ENCODE data around the gene NUCB1. TPM values are rescaled to one million over a fixed set of nuclear protein-coding genes. Genes with fewer than 3 reads are reported as not detected.

Gene NUCB1
- total and polyA plus RNA-seq, 9 of the 15 experiments (the other 6 are each of a cell fraction or from before 2014, with no cell fraction given), result 3.1 to 153 (median 71.7) TPM

DNA sequence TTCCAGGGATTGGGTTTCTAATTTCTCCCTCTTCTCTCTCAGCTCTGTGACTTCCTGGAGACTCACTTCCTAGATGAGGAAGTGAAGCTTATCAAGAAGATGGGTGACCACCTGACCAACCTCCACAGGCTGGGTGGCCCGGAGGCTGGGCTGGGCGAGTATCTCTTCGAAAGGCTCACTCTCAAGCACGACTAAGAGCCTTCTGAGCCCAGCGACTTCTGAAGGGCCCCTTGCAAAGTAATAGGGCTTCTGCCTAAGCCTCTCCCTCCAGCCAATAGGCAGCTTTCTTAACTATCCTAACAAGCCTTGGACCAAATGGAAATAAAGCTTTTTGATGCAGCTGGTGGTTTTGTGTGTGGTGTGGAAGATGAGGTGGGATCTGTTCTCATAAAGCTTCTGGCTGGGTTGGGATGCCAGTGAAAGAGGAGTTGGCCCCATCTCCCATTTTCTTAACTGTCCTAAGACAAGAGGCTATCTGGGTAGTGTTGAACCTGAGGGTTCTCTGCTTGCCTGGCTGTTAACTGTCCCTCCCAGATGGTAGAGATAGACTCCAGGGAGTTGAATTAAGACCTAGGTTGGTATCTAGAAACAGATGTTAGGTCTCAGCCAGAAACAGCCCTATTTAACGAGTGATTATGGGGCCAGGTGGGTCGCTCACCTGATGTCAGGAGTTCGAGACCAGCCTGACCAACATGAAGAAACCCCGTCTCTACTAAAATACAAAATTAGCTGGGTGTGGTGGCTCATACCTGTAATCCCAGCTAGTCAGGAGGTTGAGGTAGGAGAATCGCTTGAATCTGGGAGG is 66.6 kb downstream of the NUCB1 start (continued):
- no peak for TF ChIP-seq CREM (IDR thresholded peaks at IDR 0.05; ENCODE audit: low read depth)
- no peak for TF ChIP-seq NRF1 (conservative IDR thresholded peaks at IDR 0.05 in 1 of 2, IDR thresholded peaks at IDR 0.05 in 1 of 2)
- no peak for TF ChIP-seq TCF3 (CRISPR knock-in tag; IDR thresholded peaks at IDR 0.05)
- no peak for TF ChIP-seq E2F5 (CRISPR knock-in tag; IDR thresholded peaks at IDR 0.05)
- TF ChIP-seq GTF3C2 (IDR thresholded peaks at IDR 0.05; ENCODE audit: borderline replicate concordance, extremely low read depth, insufficient read length), result no peak
- peak; percentile 24 for TF ChIP-seq KDM5B (IDR thresholded peaks at IDR 0.05; ENCODE audit: insufficient replicate concordance, low read depth, low read length)
- TF ChIP-seq HLTF (IDR thresholded peaks at IDR 0.05), result no peak
- TF ChIP-seq TOE1 (IDR thresholded peaks at IDR 0.05; ENCODE audit: borderline replicate concordance), result no peak
- peak; percentile 82 for TF ChIP-seq TOE1 (CRISPR knock-in tag; IDR thresholded peaks at IDR 0.05; ENCODE audit: borderline replicate concordance, low read depth)
